ENCODE data around the gene ATG7. TPM values are rescaled to one million over a fixed set of nuclear protein-coding genes. Genes with fewer than 3 reads are reported as not detected.
"Not testable (repeated sequence)": the region's sequence is repeated elsewhere in the genome, so short reads cannot be mapped to it uniquely, and the experiment has no call there.

ATG7 gene
- total RNA-seq, 1 donor from 2014 or later = 23.0 TPM

DNA sequence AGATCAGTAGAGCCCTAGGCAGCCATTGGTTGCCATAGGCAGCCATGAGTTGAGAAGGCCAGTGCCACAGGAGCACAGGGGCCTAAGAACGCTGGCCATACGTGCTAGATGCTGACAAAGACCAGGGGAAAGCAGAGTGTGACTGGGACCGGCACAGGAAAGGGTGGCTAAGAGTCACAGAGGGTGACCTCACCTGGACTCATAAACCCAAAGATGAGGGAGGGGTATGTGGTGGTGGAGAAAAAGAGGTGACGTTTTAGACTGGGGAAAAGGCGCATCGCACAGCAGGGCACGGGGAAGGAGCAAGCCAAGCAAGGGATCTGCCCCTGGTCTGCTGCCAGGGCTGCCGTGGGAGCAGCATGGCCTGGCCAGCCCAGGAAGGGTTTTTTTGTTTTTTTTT, 249.0 kb downstream of the ATG7 start:
- H3K27me3 Mint-ChIP-seq (ENCODE audit: unreplicated experiment) = peaks cover 5% of the 10 kb centered on the region
- H3K36me3 Mint-ChIP-seq (ENCODE audit: unreplicated experiment) = no peaks in the 10 kb centered on the region
- peak overlapping the region; percentile 48 for H3K27ac Mint-ChIP-seq (ENCODE audit: unreplicated experiment)

GRCh38 chr3:11522398-11522715, 250.2 kb downstream of the ATG7 start:
- TF ChIP-seq CTCF (IDR thresholded peaks at IDR 0.05; ENCODE audit: partially characterized antibody, unreplicated experiment) = no peak
- no peaks in the 10 kb centered on the region for H3K36me3 Mint-ChIP-seq (ENCODE audit: unreplicated experiment)
- H3K27me3 Mint-ChIP-seq (ENCODE audit: unreplicated experiment) = peaks cover 5% of the 10 kb centered on the region

More for the DNA sequence above, 249.0 kb downstream of the ATG7 start:
- no peak for DNase-seq
- H3K4me1 Mint-ChIP-seq (ENCODE audit: low read depth, unreplicated experiment) = no peaks in the 10 kb centered on the region
- no peak for TF ChIP-seq CTCF (IDR thresholded peaks at IDR 0.05; ENCODE audit: partially characterized antibody, unreplicated experiment)
- no peak overlapping the region for H3K4me3 Mint-ChIP-seq (ENCODE audit: unreplicated experiment)
- peaks cover 7% of the 10 kb centered on the region for H3K9me3 Mint-ChIP-seq (ENCODE audit: unreplicated experiment)

GRCh38 chr3:11522953-11523571, 250.9 kb downstream of the ATG7 start:
- H3K36me3 Mint-ChIP-seq (ENCODE audit: unreplicated experiment) = peaks cover 4% of the 10 kb centered on the region
- DNase-seq = no peak
- no peak overlapping the region for H3K27ac Mint-ChIP-seq (ENCODE audit: unreplicated experiment)
- no peak for TF ChIP-seq CTCF (IDR thresholded peaks at IDR 0.05; ENCODE audit: partially characterized antibody, unreplicated experiment)
- H3K9me3 Mint-ChIP-seq (ENCODE audit: unreplicated experiment) = peaks cover 5% of the 10 kb centered on the region
- H3K4me1 Mint-ChIP-seq (ENCODE audit: low read depth, unreplicated experiment) = no peaks in the 10 kb centered on the region
- H3K27me3 Mint-ChIP-seq (ENCODE audit: unreplicated experiment) = peaks cover 5% of the 10 kb centered on the region
- no peak overlapping the region for H3K4me3 Mint-ChIP-seq (ENCODE audit: unreplicated experiment)

More at GRCh38 chr3:11522398-11522715, 250.2 kb downstream of the ATG7 start:
- Mint-ChIP-seq H3K4me1 (ENCODE audit: low read depth, unreplicated experiment) (no peaks in the 10 kb centered on the region), H3K9me3 (ENCODE audit: unreplicated experiment) (peaks cover 5% of the 10 kb centered on the region), H3K27ac (ENCODE audit: unreplicated experiment) (no peak overlapping the region), H3K4me3 (ENCODE audit: unreplicated experiment) (no peak overlapping the region)
- no peak for DNase-seq

DNA sequence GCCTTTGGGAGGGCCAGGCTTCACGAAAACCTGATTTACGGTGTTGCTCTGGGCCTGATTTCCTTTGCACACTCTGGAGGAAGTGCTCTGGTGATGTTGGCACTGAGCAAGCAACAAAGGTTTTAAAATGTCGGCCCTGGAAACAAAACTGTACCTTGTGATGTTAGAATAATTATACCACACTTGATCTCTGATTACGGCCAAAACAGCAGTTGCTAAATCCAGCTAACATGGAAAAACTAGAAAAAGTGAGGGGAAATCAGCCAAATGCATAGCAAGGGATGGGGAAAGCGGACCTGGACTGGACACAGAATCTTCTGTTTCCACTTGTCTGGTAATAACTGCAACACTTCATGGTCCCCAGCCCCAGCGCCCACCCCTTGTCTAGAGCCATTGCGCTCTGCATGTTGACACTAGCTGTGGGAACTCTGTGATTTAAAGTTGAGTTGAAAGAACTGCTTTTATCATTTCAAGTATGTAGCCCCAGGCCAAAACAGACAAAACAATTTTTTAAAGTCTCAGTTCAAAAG, 251.4 kb downstream of the ATG7 start:
- peaks cover 6% of the 10 kb centered on the region for H3K36me3 Mint-ChIP-seq (ENCODE audit: unreplicated experiment)
- peaks cover 5% of the 10 kb centered on the region for H3K9me3 Mint-ChIP-seq (ENCODE audit: unreplicated experiment)

GRCh38 chr3:11526121-11526520, 253.9 kb downstream of the ATG7 start:
- not testable (repeated sequence) for H3K4me3 Mint-ChIP-seq (ENCODE audit: unreplicated experiment); H3K27me3 Mint-ChIP-seq (ENCODE audit: unreplicated experiment); H3K4me1 Mint-ChIP-seq (ENCODE audit: low read depth, unreplicated experiment); H3K27ac Mint-ChIP-seq (ENCODE audit: unreplicated experiment); H3K36me3 Mint-ChIP-seq (ENCODE audit: unreplicated experiment); H3K9me3 Mint-ChIP-seq (ENCODE audit: unreplicated experiment); DNase-seq

More for the DNA sequence above, 251.4 kb downstream of the ATG7 start:
- H3K4me3 Mint-ChIP-seq (ENCODE audit: unreplicated experiment) = no peak overlapping the region
- H3K27ac Mint-ChIP-seq (ENCODE audit: unreplicated experiment) = no peak overlapping the region
- peaks cover 5% of the 10 kb centered on the region for H3K27me3 Mint-ChIP-seq (ENCODE audit: unreplicated experiment)
- no peak for TF ChIP-seq CTCF (IDR thresholded peaks at IDR 0.05; ENCODE audit: partially characterized antibody, unreplicated experiment)
- H3K4me1 Mint-ChIP-seq (ENCODE audit: low read depth, unreplicated experiment) = no peaks in the 10 kb centered on the region
- DNase-seq = no peak
